ENCODE results near the gene SPINT4. TPM values are rescaled to one million over a fixed set of nuclear protein-coding genes. Genes with fewer than 3 reads are reported as not detected.
A peak's percentile ranks its signal among the peaks of the same experiment; 100 is the strongest.
"Not testable (repeated sequence)": the region's sequence is repeated elsewhere in the genome, so short reads cannot be mapped to it uniquely, and the experiment has no call there.

SPINT4 gene
- total and polyA plus RNA-seq, 2 donors: not detected

GRCh38 chr20:45758096-45758495 is 35.9 kb downstream of the SPINT4 start:
- DNase-seq (ENCODE audit: low read depth in 6 of 9, low spot score in 9 of 9): no peak
- Histone ChIP-seq H3K9me3 (ENCODE audit: control insufficient read depth in 2 of 2, insufficient read depth in 1 of 2, low read length in 1 of 2) (no peaks in the 10 kb centered on the region), H3K27ac (ENCODE audit: low read depth in 1 of 2, low read length in 1 of 2) (no peak overlapping the region), H3K27me3 (ENCODE audit: control insufficient read depth in 2 of 2, insufficient read depth in 1 of 2, low read length in 1 of 2) (no peaks in the 10 kb centered on the region), H3K36me3 (ENCODE audit: control insufficient read depth in 2 of 2, insufficient read depth in 2 of 2, low read length in 1 of 2) (no peaks in the 10 kb centered on the region), H3K4me3 (ENCODE audit: low read length in 2 of 2) (no peak overlapping the region), H3K4me1 (ENCODE audit: control insufficient read depth in 2 of 2, insufficient read depth in 2 of 2, low read length in 2 of 2) (no peaks in the 10 kb centered on the region)
- 95% methylated on average over 4 of the region's 4 CpGs for WGBS

DNA sequence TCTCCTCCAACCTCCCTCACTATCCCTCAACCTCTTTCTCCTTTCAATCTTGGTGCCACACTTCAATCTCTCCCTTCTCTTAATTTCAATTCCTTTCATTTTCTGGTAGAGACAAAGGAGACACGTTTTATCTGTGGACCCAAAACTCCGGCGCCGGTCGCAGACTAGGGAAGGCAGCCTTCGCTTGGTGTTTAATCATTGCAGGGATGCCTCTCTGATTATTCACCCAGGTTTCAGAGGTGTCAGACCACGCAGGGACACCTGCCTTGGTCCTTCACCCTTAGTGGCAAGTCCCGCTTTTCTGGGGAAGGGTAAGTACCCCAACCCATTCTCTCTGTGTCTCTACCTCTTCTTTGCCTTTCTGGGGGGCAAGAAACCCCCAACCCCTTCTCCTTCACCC is 37.8 kb downstream of the SPINT4 start:
- not testable (repeated sequence) for H3K9me3 ChIP-seq (ENCODE audit: control insufficient read depth in 2 of 2, insufficient read depth in 1 of 2, low read length in 1 of 2); H3K27ac ChIP-seq (ENCODE audit: low read depth in 1 of 2, low read length in 1 of 2); H3K27me3 ChIP-seq (ENCODE audit: control insufficient read depth in 2 of 2, insufficient read depth in 1 of 2, low read length in 1 of 2); H3K4me3 ChIP-seq (ENCODE audit: low read length in 2 of 2); DNase-seq (ENCODE audit: low read depth in 6 of 9, low spot score in 9 of 9); H3K4me1 ChIP-seq (ENCODE audit: control insufficient read depth in 2 of 2, insufficient read depth in 2 of 2, low read length in 2 of 2); H3K36me3 ChIP-seq (ENCODE audit: control insufficient read depth in 2 of 2, insufficient read depth in 2 of 2, low read length in 1 of 2)
- 79% methylated on average over 8 of the region's 8 CpGs for WGBS

DNA sequence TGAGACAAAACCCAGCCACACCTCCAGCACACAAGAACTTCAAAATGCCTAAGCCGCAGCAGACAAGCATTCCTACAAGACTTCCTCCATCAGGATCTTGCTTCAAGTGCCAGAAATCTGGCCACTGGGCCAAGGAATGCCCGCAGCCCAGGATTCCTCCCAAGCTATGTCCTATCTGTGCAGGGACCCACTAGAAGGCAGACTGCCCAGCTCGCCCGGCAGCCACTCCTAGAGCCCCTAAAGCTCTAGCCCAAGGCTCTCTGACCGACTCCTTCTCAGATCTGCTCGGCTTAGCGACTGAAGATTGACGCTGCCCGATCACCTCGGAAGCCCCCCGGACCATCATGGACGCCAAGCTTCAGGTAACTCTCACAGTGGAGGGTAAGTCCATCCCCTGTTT is 39.8 kb downstream of the SPINT4 start:
- not testable (repeated sequence) for DNase-seq (ENCODE audit: low read depth in 6 of 9, low spot score in 9 of 9); H3K27ac ChIP-seq (ENCODE audit: low read depth in 1 of 2, low read length in 1 of 2); H3K9me3 ChIP-seq (ENCODE audit: control insufficient read depth in 2 of 2, insufficient read depth in 1 of 2, low read length in 1 of 2); H3K27me3 ChIP-seq (ENCODE audit: control insufficient read depth in 2 of 2, insufficient read depth in 1 of 2, low read length in 1 of 2); H3K4me1 ChIP-seq (ENCODE audit: control insufficient read depth in 2 of 2, insufficient read depth in 2 of 2, low read length in 2 of 2); H3K36me3 ChIP-seq (ENCODE audit: control insufficient read depth in 2 of 2, insufficient read depth in 2 of 2, low read length in 1 of 2); H3K4me3 ChIP-seq (ENCODE audit: low read length in 2 of 2)
- WGBS: 93% methylated on average over 12 of the region's 12 CpGs

DNA sequence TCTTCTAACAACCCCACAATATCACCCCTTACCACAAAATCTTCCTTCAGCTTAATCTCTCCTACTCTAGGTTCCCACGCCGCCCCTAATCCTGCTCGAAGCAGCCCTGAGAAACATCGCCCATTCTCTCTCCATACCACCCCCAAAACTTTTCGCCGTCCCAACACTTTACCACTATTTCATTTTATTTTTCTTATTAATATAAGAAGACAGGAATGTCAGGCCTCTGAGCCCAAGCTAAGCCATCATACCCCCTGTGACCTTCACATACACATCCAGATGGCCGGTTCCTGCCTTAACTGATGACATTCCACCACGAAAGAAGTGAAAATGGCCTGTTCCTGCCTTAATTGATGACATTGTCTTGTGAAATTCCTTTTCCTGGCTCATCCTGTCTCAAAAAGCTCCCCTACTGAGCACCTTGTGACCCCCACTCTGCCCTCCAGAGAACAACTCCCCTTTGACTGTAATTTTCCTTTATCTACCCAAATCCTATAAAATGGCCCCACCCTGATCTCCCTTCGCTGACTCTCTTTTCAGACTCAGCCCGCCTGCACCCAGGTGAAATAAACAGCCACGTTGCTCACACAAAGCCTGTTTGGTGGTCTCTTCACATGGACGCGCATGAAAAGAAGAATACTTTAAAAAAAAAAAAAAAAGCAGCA is 42.6 kb downstream of the SPINT4 start:
- not testable (repeated sequence) for H3K4me3 ChIP-seq (ENCODE audit: low read length in 2 of 2); DNase-seq (ENCODE audit: low read depth in 6 of 9, low spot score in 9 of 9); H3K27me3 ChIP-seq (ENCODE audit: control insufficient read depth in 2 of 2, insufficient read depth in 1 of 2, low read length in 1 of 2)

DNA sequence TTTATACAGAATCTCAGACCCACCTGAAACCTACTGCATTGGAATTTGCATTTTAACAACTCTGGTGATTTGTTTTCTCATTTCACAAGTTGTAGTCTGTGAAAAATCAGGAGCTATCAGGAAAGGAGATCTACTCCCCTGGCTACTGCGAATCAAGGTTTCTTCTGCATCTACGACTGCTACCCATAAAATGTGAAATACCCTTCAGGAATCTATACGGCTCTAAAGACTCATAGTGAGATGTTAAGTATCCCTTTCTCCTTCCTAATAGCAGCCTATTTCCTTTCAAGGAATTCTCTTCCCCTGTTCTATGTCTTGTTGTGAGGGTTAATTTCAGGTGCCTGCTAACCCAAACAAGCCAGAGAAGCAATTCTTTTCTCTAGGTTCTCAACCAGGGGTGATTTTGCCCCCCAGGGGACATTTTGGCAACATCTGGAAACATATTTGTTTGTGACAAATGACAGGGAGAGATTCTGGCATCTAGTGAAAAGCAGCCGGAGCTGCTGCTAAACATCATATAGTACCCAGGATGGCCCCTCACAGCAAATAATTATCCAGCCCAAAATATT is 43.2 kb downstream of the SPINT4 start:
- WGBS: 94% methylated on average over 4 of the region's 4 CpGs
- no peak overlapping the region for H3K4me3 ChIP-seq (ENCODE audit: low read length in 2 of 2)
- no peaks in the 10 kb centered on the region for H3K36me3 ChIP-seq (ENCODE audit: control insufficient read depth in 2 of 2, insufficient read depth in 2 of 2, low read length in 1 of 2)
- no peak overlapping the region for H3K27ac ChIP-seq (ENCODE audit: low read depth in 1 of 2, low read length in 1 of 2)
- H3K4me1 ChIP-seq (ENCODE audit: control insufficient read depth in 2 of 2, insufficient read depth in 2 of 2, low read length in 2 of 2): no peaks in the 10 kb centered on the region
- no peak for DNase-seq (ENCODE audit: low read depth in 6 of 9, low spot score in 9 of 9)
- no peaks in the 10 kb centered on the region for H3K9me3 ChIP-seq (ENCODE audit: control insufficient read depth in 2 of 2, insufficient read depth in 1 of 2, low read length in 1 of 2)
- peaks cover 0 to 3% of the 10 kb centered on the region in 2 donors for H3K27me3 ChIP-seq (ENCODE audit: control insufficient read depth in 2 of 2, insufficient read depth in 1 of 2, low read length in 1 of 2)

More for the DNA sequence above, 42.6 kb downstream of the SPINT4 start:
- not testable (repeated sequence) for H3K4me1 ChIP-seq (ENCODE audit: control insufficient read depth in 2 of 2, insufficient read depth in 2 of 2, low read length in 2 of 2); H3K9me3 ChIP-seq (ENCODE audit: control insufficient read depth in 2 of 2, insufficient read depth in 1 of 2, low read length in 1 of 2); H3K36me3 ChIP-seq (ENCODE audit: control insufficient read depth in 2 of 2, insufficient read depth in 2 of 2, low read length in 1 of 2); H3K27ac ChIP-seq (ENCODE audit: low read depth in 1 of 2, low read length in 1 of 2)
- 95% methylated on average over 13 of the region's 13 CpGs for WGBS

DNA sequence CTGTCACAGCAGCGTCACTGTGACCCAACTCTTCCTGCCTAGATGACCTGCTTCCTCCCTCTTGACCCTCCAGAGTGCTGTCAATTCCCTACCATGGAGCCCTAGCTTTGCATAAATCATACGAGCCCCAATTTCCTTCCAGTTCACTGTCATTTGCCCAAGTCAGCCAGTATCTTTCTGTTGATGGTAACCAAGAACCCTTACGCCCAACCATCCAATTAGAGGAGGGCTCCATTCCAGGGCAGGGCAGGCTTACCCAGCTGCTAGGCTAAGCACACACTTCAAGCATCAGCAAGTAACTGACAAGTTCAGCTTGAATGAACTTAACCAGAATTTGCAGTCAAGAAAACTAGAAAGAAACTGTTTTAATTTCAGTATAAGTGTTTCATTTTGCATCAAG is 43.8 kb downstream of the SPINT4 start:
- no peak for DNase-seq (ENCODE audit: low read depth in 6 of 9, low spot score in 9 of 9)
- Histone ChIP-seq H3K27ac (ENCODE audit: low read depth in 1 of 2, low read length in 1 of 2) (no peak overlapping the region), H3K9me3 (ENCODE audit: control insufficient read depth in 2 of 2, insufficient read depth in 1 of 2, low read length in 1 of 2) (no peaks in the 10 kb centered on the region), H3K4me3 (ENCODE audit: low read length in 2 of 2) (no peak overlapping the region), H3K27me3 (ENCODE audit: control insufficient read depth in 2 of 2, insufficient read depth in 1 of 2, low read length in 1 of 2) (peaks cover 0 to 3% of the 10 kb centered on the region in 2 donors), H3K4me1 (ENCODE audit: control insufficient read depth in 2 of 2, insufficient read depth in 2 of 2, low read length in 2 of 2) (no peaks in the 10 kb centered on the region), H3K36me3 (ENCODE audit: control insufficient read depth in 2 of 2, insufficient read depth in 2 of 2, low read length in 1 of 2) (no peaks in the 10 kb centered on the region)
- WGBS: 85% methylated on average over 3 of the region's 3 CpGs

- no peak for DNase-seq (ENCODE audit: low read depth in 6 of 9, low spot score in 9 of 9)
- Histone ChIP-seq H3K27me3 (ENCODE audit: control insufficient read depth in 2 of 2, insufficient read depth in 1 of 2, low read length in 1 of 2) (peaks cover 0 to 3% of the 10 kb centered on the region in 2 donors), H3K4me3 (ENCODE audit: low read length in 2 of 2) (no peak overlapping the region), H3K4me1 (ENCODE audit: control insufficient read depth in 2 of 2, insufficient read depth in 2 of 2, low read length in 2 of 2) (no peaks in the 10 kb centered on the region), H3K27ac (ENCODE audit: low read depth in 1 of 2, low read length in 1 of 2) (no peak overlapping the region), H3K36me3 (ENCODE audit: control insufficient read depth in 2 of 2, insufficient read depth in 2 of 2, low read length in 1 of 2) (no peaks in the 10 kb centered on the region), H3K9me3 (ENCODE audit: control insufficient read depth in 2 of 2, insufficient read depth in 1 of 2, low read length in 1 of 2) (no peaks in the 10 kb centered on the region)
Measured at GRCh38 chr20:45768479-45768878, 46.3 kb downstream of the SPINT4 start.

DNA sequence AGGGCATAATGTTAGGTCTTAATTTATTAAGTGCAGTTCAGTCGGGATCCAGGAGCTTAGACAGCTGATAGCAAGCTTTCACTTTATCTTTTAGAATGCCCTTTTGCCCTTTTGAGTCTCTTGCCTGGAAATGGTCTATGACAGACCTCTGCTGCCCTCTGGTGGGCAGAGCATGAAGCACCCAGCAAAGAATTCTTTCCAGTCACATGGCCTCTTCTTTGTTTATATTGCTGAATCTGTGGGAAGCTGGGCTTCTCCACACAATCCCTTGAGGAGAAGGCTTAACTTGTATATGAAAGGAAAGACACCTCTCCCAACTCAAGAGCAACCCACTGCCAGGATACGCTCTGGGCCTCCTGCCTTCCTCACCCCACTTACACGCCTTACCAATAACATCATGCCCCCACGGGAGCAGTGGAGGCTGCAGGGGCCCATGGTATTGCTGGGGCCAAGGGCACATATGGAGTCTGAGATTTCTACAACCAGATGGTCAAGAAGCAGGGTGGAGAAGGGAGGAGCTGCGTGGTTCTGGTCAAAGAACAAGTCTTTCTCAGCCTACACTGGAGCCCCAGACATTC is 49.1 kb downstream of the SPINT4 start:
- H3K27ac ChIP-seq (ENCODE audit: low read depth in 1 of 2, low read length in 1 of 2): no peak overlapping the region
- peak; percentile 34 to 87 (median 75) for DNase-seq (ENCODE audit: low read depth in 6 of 9, low spot score in 9 of 9)

GRCh38 chr20:45772693-45773092 is 50.5 kb downstream of the SPINT4 start:
- no peak for DNase-seq (ENCODE audit: low read depth in 6 of 9, low spot score in 9 of 9)
- Histone ChIP-seq H3K4me1 (ENCODE audit: control insufficient read depth in 2 of 2, insufficient read depth in 2 of 2, low read length in 2 of 2) (no peaks in the 10 kb centered on the region), H3K4me3 (ENCODE audit: low read length in 2 of 2) (no peak overlapping the region), H3K27ac (ENCODE audit: low read depth in 1 of 2, low read length in 1 of 2) (no peak overlapping the region), H3K27me3 (ENCODE audit: control insufficient read depth in 2 of 2, insufficient read depth in 1 of 2, low read length in 1 of 2) (peaks cover 0 to 3% of the 10 kb centered on the region in 2 donors), H3K36me3 (ENCODE audit: control insufficient read depth in 2 of 2, insufficient read depth in 2 of 2, low read length in 1 of 2) (no peaks in the 10 kb centered on the region), H3K9me3 (ENCODE audit: control insufficient read depth in 2 of 2, insufficient read depth in 1 of 2, low read length in 1 of 2) (no peaks in the 10 kb centered on the region)
- 87% methylated on average over 3 of the region's 3 CpGs for WGBS

More for the DNA sequence above, 49.1 kb downstream of the SPINT4 start:
- Histone ChIP-seq H3K4me1 (ENCODE audit: control insufficient read depth in 2 of 2, insufficient read depth in 2 of 2, low read length in 2 of 2) (no peaks in the 10 kb centered on the region), H3K27me3 (ENCODE audit: control insufficient read depth in 2 of 2, insufficient read depth in 1 of 2, low read length in 1 of 2) (no peaks in the 10 kb centered on the region), H3K4me3 (ENCODE audit: low read length in 2 of 2) (no peak overlapping the region), H3K36me3 (ENCODE audit: control insufficient read depth in 2 of 2, insufficient read depth in 2 of 2, low read length in 1 of 2) (no peaks in the 10 kb centered on the region), H3K9me3 (ENCODE audit: control insufficient read depth in 2 of 2, insufficient read depth in 1 of 2, low read length in 1 of 2) (no peaks in the 10 kb centered on the region)
- 58% methylated on average over 5 of the region's 5 CpGs for WGBS

Data from thymus (tissue), 11 donors.